Epithelial cell of proximal tubule (primary cell): Measurements from ENCODE around the gene RNF217. TPM values are rescaled to one million over a fixed set of nuclear protein-coding genes. Genes with fewer than 3 reads are reported as not detected.

ENCODE experiments used
- DNase-seq: peaks from one replicate; pipeline ENCODE4 v3.0.0-alpha.2; 2011; ENCODE audit warnings: low read depth
- H3K4me3 ChIP-seq: 2 replicates; pipeline ENCODE4 v1.5.1; 2011; ENCODE audit warnings: low read depth, mild to moderate bottlenecking, low read length
- CTCF ChIP-seq: conservative IDR thresholded peaks from 2 replicates; pipeline ENCODE4 v1.5.1; 2012; ENCODE audit warnings: low read depth, mild to moderate bottlenecking, low read length
- total RNA-seq: library from RNA; depleted of rRNA; stranded (reverse); fragments of >200 nt; gene quantifications from 2 replicates; pipeline ENCODE4 v1.2.3, GENCODE V29; 2015

Gene RNF217
- total RNA-seq, 1 donor from 2014 or later, result 12.6 TPM

GRCh38 chr6:125101128-125101527 lies 138.9 kb downstream of the RNF217 start:
- DNase-seq, result no peak

GRCh38 chr6:125101631-125102030 lies 139.4 kb downstream of the RNF217 start:
- TF ChIP-seq CTCF, result no peak
- no peak overlapping the region for H3K4me3 ChIP-seq
- DNase-seq, result no peak

More at GRCh38 chr6:125101128-125101527, 138.9 kb downstream of the RNF217 start:
- no peak overlapping the region for H3K4me3 ChIP-seq
- TF ChIP-seq CTCF, result no peak

GRCh38 chr6:125102411-125102810 lies 140.2 kb downstream of the RNF217 start:
- no peak overlapping the region for H3K4me3 ChIP-seq
- no peak for DNase-seq
- no peak for TF ChIP-seq CTCF

GRCh38 chr6:125102891-125103290 lies 140.7 kb downstream of the RNF217 start:
- no peak for TF ChIP-seq CTCF
- peak; percentile 79 for DNase-seq
- no peak overlapping the region for H3K4me3 ChIP-seq

- TF ChIP-seq CTCF, result no peak
- no peak overlapping the region for H3K4me3 ChIP-seq
- no peak for DNase-seq
Observed at GRCh38 chr6:125104425-125104824, 142.2 kb downstream of the RNF217 start.

GRCh38 chr6:125107048-125107447 lies 144.8 kb downstream of the RNF217 start:
- TF ChIP-seq CTCF, result no peak
- no peak overlapping the region for H3K4me3 ChIP-seq
- no peak for DNase-seq

- TF ChIP-seq CTCF, result no peak
- DNase-seq, result no peak
- H3K4me3 ChIP-seq, result no peak overlapping the region
Observed at GRCh38 chr6:125107896-125108295, 145.7 kb downstream of the RNF217 start.
